Urinary bladder (tissue), 4 donors: ENCODE measurements around the gene OR2A5. TPM values are rescaled to one million over a fixed set of nuclear protein-coding genes. Genes with fewer than 3 reads are reported as not detected.
"Not testable (repeated sequence)": the region's sequence is repeated elsewhere in the genome, so short reads cannot be mapped to it uniquely, and the experiment has no call there.

Experiments used
- DNase-seq: peaks from one replicate; pipeline ENCODE4 v3.0.0-alpha.2; 2015; ENCODE audit errors: extremely low spot score
- H3K27ac ChIP-seq: one replicate; pipeline ENCODE4 v1.5.1; 2013; ENCODE audit warnings: low read depth, mild to moderate bottlenecking, moderate library complexity
- H3K36me3 ChIP-seq: one replicate; pipeline ENCODE4 v1.6.1; 2013; ENCODE audit warnings: mild to moderate bottlenecking, moderate library complexity; ENCODE audit not compliant: insufficient read depth
- H3K4me1 ChIP-seq: one replicate; pipeline ENCODE4 v1.6.1; 2013; ENCODE audit warnings: mild to moderate bottlenecking, moderate library complexity; ENCODE audit not compliant: insufficient read depth
- H3K4me3 ChIP-seq: one replicate; pipeline ENCODE4 v1.5.1; 2013; ENCODE audit warnings: low read depth, low read length
- WGBS: extraction: QIAGEN DNeasy Blood & Tissue Kit; methylation state at CpG from one replicate; pipeline ENCODE4 v1.1.7; 2013; 5-methylcytosine and 5-hydroxymethylcytosine counted together
- polyA plus RNA-seq: library from polyadenylated mRNA; stranded (reverse); fragments of 200-250 nt; gene quantifications from one replicate; pipeline ENCODE4 v1.2.3, GENCODE V29; 2013
- total RNA-seq: library from RNA; depleted of rRNA; stranded (reverse); fragments of >200 nt; gene quantifications from one replicate; pipeline ENCODE4 v1.2.3, GENCODE V29; 2014
- donor health status: healthy with polysubstance abuse.
- donor health status: healthy.

OR2A5 gene
- total RNA-seq, result not detected
- polyA plus RNA-seq, result not detected

- no peak within 1 kb of the TSS for H3K4me3 ChIP-seq
- H3K36me3 ChIP-seq, result no peaks in the 10 kb centered on the region
- WGBS, result 63% methylated on average over 1 of the region's 1 CpG
- DNase-seq, result no peak
- no peak within 1 kb of the TSS for H3K27ac ChIP-seq
- H3K4me1 ChIP-seq, result no peaks in the 10 kb centered on the region
Measured at GRCh38 chr7:144048648-144049047, at the start of gene OR2A5. TSS of gene OR2A5 (plus strand) at chr7:144048948. CDS start at chr7:144050402, 1,454 bp downstream.

- no peak within 1 kb of the TSS for H3K4me3 ChIP-seq
- H3K27ac ChIP-seq, result no peak within 1 kb of the TSS
- no peaks in the 10 kb centered on the region for H3K36me3 ChIP-seq
- H3K4me1 ChIP-seq, result no peaks in the 10 kb centered on the region
- no peak for DNase-seq
- 93% methylated on average over 4 of the region's 4 CpGs for WGBS
Measured at GRCh38 chr7:144000020-144000419, 48.7 kb upstream of the OR2A5 start, which contains the start of gene OR6B1. TSS of gene OR6B1 (plus strand) at chr7:144000320. CDS start at chr7:144003997, 3,677 bp downstream.

GRCh38 chr7:144001543-144001942 is 47.2 kb upstream of the OR2A5 start:
- Histone ChIP-seq H3K27ac (no peak overlapping the region), H3K4me3 (no peak overlapping the region), H3K36me3 (no peaks in the 10 kb centered on the region), H3K4me1 (no peaks in the 10 kb centered on the region)
- 76% methylated on average over 3 of the region's 3 CpGs for WGBS
- no peak for DNase-seq

GRCh38 chr7:144004703-144005102 is 44.0 kb upstream of the OR2A5 start:
- no peak overlapping the region for H3K27ac ChIP-seq
- 82% methylated on average over 5 of the region's 5 CpGs for WGBS
- DNase-seq, result no peak

GRCh38 chr7:144006029-144006691 is 42.6 kb upstream of the OR2A5 start:
- Histone ChIP-seq H3K27ac (no peak overlapping the region), H3K4me1 (no peaks in the 10 kb centered on the region), H3K36me3 (no peaks in the 10 kb centered on the region), H3K4me3 (no peak overlapping the region)
- no peak for DNase-seq
- WGBS, result 30% methylated on average over 1 of the region's 1 CpG

More at GRCh38 chr7:144004703-144005102, 44.0 kb upstream of the OR2A5 start:
- H3K4me1 ChIP-seq, result no peaks in the 10 kb centered on the region
- no peaks in the 10 kb centered on the region for H3K36me3 ChIP-seq
- no peak overlapping the region for H3K4me3 ChIP-seq

- WGBS, result 92% methylated on average over 1 of the region's 1 CpG
- H3K27ac ChIP-seq, result no peak overlapping the region
- H3K4me3 ChIP-seq, result no peak overlapping the region
- no peaks in the 10 kb centered on the region for H3K4me1 ChIP-seq
- no peaks in the 10 kb centered on the region for H3K36me3 ChIP-seq
- no peak for DNase-seq
Measured at GRCh38 chr7:144006692-144007042, 42.1 kb upstream of the OR2A5 start.

- 75% methylated on average over 2 of the region's 2 CpGs for WGBS
- no peak overlapping the region for H3K27ac ChIP-seq
- no peaks in the 10 kb centered on the region for H3K4me1 ChIP-seq
- H3K36me3 ChIP-seq, result no peaks in the 10 kb centered on the region
- DNase-seq, result no peak
- no peak overlapping the region for H3K4me3 ChIP-seq
Measured at GRCh38 chr7:144009361-144009760, 39.4 kb upstream of the OR2A5 start.

GRCh38 chr7:144010061-144010460 is 38.7 kb upstream of the OR2A5 start:
- DNase-seq, H3K4me1 ChIP-seq, H3K27ac ChIP-seq, H3K4me3 ChIP-seq, H3K36me3 ChIP-seq: not testable (repeated sequence)

- not testable (repeated sequence) for H3K36me3 ChIP-seq, H3K4me3 ChIP-seq, H3K4me1 ChIP-seq, DNase-seq, H3K27ac ChIP-seq
- WGBS, result 67% methylated on average over 1 of the region's 1 CpG
Measured at GRCh38 chr7:144010821-144011220, 37.9 kb upstream of the OR2A5 start.

GRCh38 chr7:144011458-144012230 is 37.1 kb upstream of the OR2A5 start:
- no peak overlapping the region for H3K27ac ChIP-seq
- WGBS, result 68% methylated on average over 5 of the region's 5 CpGs

GRCh38 chr7:144018065-144018464 is 30.7 kb upstream of the OR2A5 start:
- Histone ChIP-seq H3K4me1 (no peaks in the 10 kb centered on the region), H3K4me3 (no peak overlapping the region), H3K27ac (no peak overlapping the region), H3K36me3 (no peaks in the 10 kb centered on the region)
- no peak for DNase-seq
- 50% methylated on average over 4 of the region's 4 CpGs for WGBS

More at GRCh38 chr7:144011458-144012230, 37.1 kb upstream of the OR2A5 start:
- no peaks in the 10 kb centered on the region for H3K4me1 ChIP-seq
- no peaks in the 10 kb centered on the region for H3K36me3 ChIP-seq
- DNase-seq, result no peak
- H3K4me3 ChIP-seq, result no peak overlapping the region

GRCh38 chr7:144019457-144019856 is 29.3 kb upstream of the OR2A5 start:
- no peaks in the 10 kb centered on the region for H3K36me3 ChIP-seq
- H3K4me1 ChIP-seq, result no peaks in the 10 kb centered on the region
- no peak overlapping the region for H3K27ac ChIP-seq
- WGBS, result 28% methylated on average over 2 of the region's 2 CpGs
- H3K4me3 ChIP-seq, result no peak overlapping the region
- no peak for DNase-seq

- Histone ChIP-seq H3K4me1 (no peaks in the 10 kb centered on the region), H3K27ac (no peak overlapping the region), H3K36me3 (no peaks in the 10 kb centered on the region), H3K4me3 (no peak overlapping the region)
- DNase-seq, result no peak
- WGBS, result 57% methylated on average over 3 of the region's 3 CpGs
Measured at GRCh38 chr7:144020340-144020739, 28.4 kb upstream of the OR2A5 start.

GRCh38 chr7:144022169-144022568 is 26.6 kb upstream of the OR2A5 start:
- Histone ChIP-seq H3K4me3 (no peak overlapping the region), H3K36me3 (no peaks in the 10 kb centered on the region), H3K4me1 (no peaks in the 10 kb centered on the region), H3K27ac (no peak overlapping the region)
- no peak for DNase-seq
